H1 (cell line): ENCODE results near the gene AGAP3. TPM values are rescaled to one million over a fixed set of nuclear protein-coding genes. Genes with fewer than 3 reads are reported as not detected.

ENCODE experiments used
- GABPA ChIP-seq: IDR thresholded peaks from 2 replicates; pipeline ENCODE4 v1.6.1; 2011; ENCODE audit warnings: mild to moderate bottlenecking, low read length, moderate library complexity, borderline replicate concordance; ENCODE audit not compliant: insufficient read depth
- polyA plus RNA-seq, 7 experiments: library from polyadenylated mRNA; depleted of rRNA in 3 of 7; stranded (reverse) in 5 of 7; unstranded in 2 of 7; fragments of >200 nt in 5 of 7; fragments of 200-250 nt in 2 of 7; gene quantifications; 1 replicate in 5 of 7; 2 replicates in 1 of 7; 4 replicates in 1 of 7; pipeline versions ENCODE4 v1.2.1 to v1.2.3, GENCODE V29; 2011 to 2013; ENCODE audit warnings: missing spikeins in 2 of 7, mixed read lengths in 2 of 7
- total RNA-seq: library from RNA; stranded (reverse); fragmentation: NEBNext Ultra II Directional; extraction: Animal tissue kit (Norgen Biotek cat#: 25700); gene quantifications from 2 replicates; pipeline ENCODE4 v1.2.1, GENCODE V29; 2021
- TF ChIP-seq, protein P1 (sequence below): IDR thresholded peaks from 2 replicates; pipeline ENCODE4 v1.6.1; 2012; ENCODE audit warnings: inconsistent platforms

The AGAP3 gene
- total and polyA plus RNA-seq, 2 of the 8 experiments (the other 6 are each of a cell fraction or from before 2014, with no cell fraction given) = 66.4 to 120 TPM

- TF ChIP-seq, protein P1, sequence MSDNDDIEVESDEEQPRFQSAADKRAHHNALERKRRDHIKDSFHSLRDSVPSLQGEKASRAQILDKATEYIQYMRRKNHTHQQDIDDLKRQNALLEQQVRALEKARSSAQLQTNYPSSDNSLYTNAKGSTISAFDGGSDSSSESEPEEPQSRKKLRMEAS = 0 out of 2 replicates have a peak, but pooled peaks have one; percentile 6
- TF ChIP-seq GABPA = 0 out of 2 replicates have a peak, but pooled peaks have one; percentile 33
Observed at GRCh38 chr7:151175793-151176311, 89.6 kb downstream of the AGAP3 start (continued).
